Body of pancreas (tissue), 4 donors: ENCODE data around the gene DLG2.

Experiments used
- CTCF ChIP-seq, 7 experiments: fragments of 450-650 bp in 4 of 7; fragments of 200-600 bp in 3 of 7; sonication (generic) in 3 of 7; IDR thresholded peaks; one replicate each; pipeline ENCODE4 v1.5.1; 2016 to 2019; ENCODE audit warnings: antibody characterized with exemption in 7 of 7
- POLR2A ChIP-seq, 3 donors: fragments of 450-650 bp; IDR thresholded peaks; one replicate each; pipeline ENCODE4 v1.6.1; 2016; ENCODE audit warnings: antibody characterized with exemption in 3 of 3, mild to moderate bottlenecking in 2 of 3

DNA sequence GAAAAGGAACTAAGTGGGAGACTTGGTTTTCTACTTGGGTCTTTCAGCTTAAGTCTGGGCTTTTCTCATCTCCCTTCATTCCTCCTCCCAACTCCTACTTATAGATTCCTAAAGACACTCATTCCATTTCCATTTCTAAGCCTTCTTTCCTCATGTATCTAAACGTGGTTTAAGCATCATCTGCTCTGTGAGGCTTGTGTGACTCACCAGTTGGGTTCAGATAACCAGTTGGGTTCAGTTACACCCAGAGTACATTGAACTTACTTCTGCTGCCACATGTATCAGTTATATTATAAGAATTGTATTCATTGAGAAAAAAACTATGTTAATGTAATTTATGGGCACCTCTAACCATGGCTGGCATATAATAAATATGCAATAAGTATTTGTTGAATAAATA is 1509.8 kb downstream of the DLG2 start:
- no peak for TF ChIP-seq POLR2A (IDR thresholded peaks at IDR 0.05)
- TF ChIP-seq CTCF (IDR thresholded peaks at IDR 0.05): no peak
